H9 (cell line): Measurements from ENCODE around the gene PTOV1. TPM values are rescaled to one million over a fixed set of nuclear protein-coding genes. Genes with fewer than 3 reads are reported as not detected.

Source experiments
- DNase-seq: peaks from one replicate; pipeline ENCODE4 v3.0.0-alpha.2; 2017
- H2AFZ ChIP-seq: one replicate; pipeline ENCODE4 v1.6.1; 2013; ENCODE audit warnings: mild to moderate bottlenecking, low read length, control low read depth, moderate library complexity
- H2AK5ac ChIP-seq: 2 replicates; pipeline ENCODE4 v1.6.1; 2013; ENCODE audit warnings: low read length, control low read depth, mixed read lengths; ENCODE audit not compliant: insufficient read length
- H2BK120ac ChIP-seq: one replicate; pipeline ENCODE4 v1.6.1; 2013; ENCODE audit warnings: low read depth, mild to moderate bottlenecking, low read length, control low read depth, inconsistent platforms; ENCODE audit not compliant: poor library complexity, severe bottlenecking
- H2BK12ac ChIP-seq: 2 replicates; pipeline ENCODE4 v1.6.1; 2013; ENCODE audit warnings: low read length, control low read depth, mixed read lengths, low read depth; ENCODE audit not compliant: insufficient read length
- H2BK15ac ChIP-seq: 2 replicates; pipeline ENCODE4 v1.6.1; 2013; ENCODE audit warnings: low read depth, low read length, control low read depth
- H2BK20ac ChIP-seq: one replicate; pipeline ENCODE4 v1.6.1; 2013; ENCODE audit warnings: low read depth, mild to moderate bottlenecking, low read length, control low read depth, inconsistent platforms; ENCODE audit not compliant: poor library complexity, severe bottlenecking
- H2BK5ac ChIP-seq: 2 replicates; pipeline ENCODE4 v1.6.1; 2013; ENCODE audit warnings: low read length, control low read depth, mixed read lengths; ENCODE audit not compliant: insufficient read length
- H3K14ac ChIP-seq: 2 replicates; pipeline ENCODE4 v1.6.1; 2013; ENCODE audit warnings: low read length, control low read depth; ENCODE audit not compliant: insufficient read depth
- H3K18ac ChIP-seq: 2 replicates; pipeline ENCODE4 v1.6.1; 2013; ENCODE audit warnings: low read depth, mild to moderate bottlenecking, mixed read lengths, low read length, control low read depth; ENCODE audit not compliant: insufficient read length
- H3K23ac ChIP-seq: 2 replicates; pipeline ENCODE4 v1.6.1; 2013; ENCODE audit warnings: low read length, control low read depth, mixed read lengths, low read depth; ENCODE audit not compliant: insufficient read length
- H3K23me2 ChIP-seq: 2 replicates; pipeline ENCODE4 v1.6.1; 2013; ENCODE audit warnings: low read depth, mild to moderate bottlenecking, mixed read lengths, low read length, control low read depth; ENCODE audit not compliant: insufficient read length, poor library complexity, severe bottlenecking
- H3K27ac ChIP-seq: 2 replicates; pipeline ENCODE4 v1.5.1; 2013; ENCODE audit warnings: low read length, control low read depth, mixed read lengths, low read depth; ENCODE audit not compliant: insufficient read length
- H3K27me3 ChIP-seq: 2 replicates; pipeline ENCODE4 v1.6.1; 2013; ENCODE audit warnings: low read length, control low read depth, inconsistent platforms; ENCODE audit not compliant: insufficient read depth
- H3K4ac ChIP-seq: 2 replicates; pipeline ENCODE4 v1.6.1; 2013; ENCODE audit warnings: low read depth, mild to moderate bottlenecking, control low read depth, inconsistent platforms, low read length, moderate library complexity
- H3K4me1 ChIP-seq: 2 replicates; pipeline ENCODE4 v1.6.1; 2013; ENCODE audit warnings: low read length, control low read depth, inconsistent platforms; ENCODE audit not compliant: insufficient read depth
- H3K4me2 ChIP-seq: 2 replicates; pipeline ENCODE4 v1.6.1; 2013; ENCODE audit warnings: low read length, control low read depth, mixed read lengths; ENCODE audit not compliant: insufficient read length, insufficient read depth
- H3K56ac ChIP-seq: 2 replicates; pipeline ENCODE4 v1.6.1; 2013; ENCODE audit warnings: low read depth, mild to moderate bottlenecking, mixed read lengths, low read length, control low read depth; ENCODE audit not compliant: insufficient read length
- H3K79me1 ChIP-seq: 2 replicates; pipeline ENCODE4 v1.6.1; 2013; ENCODE audit warnings: low read depth, mild to moderate bottlenecking, moderate library complexity, low read length, control low read depth, inconsistent platforms; ENCODE audit not compliant: insufficient read depth, poor library complexity, severe bottlenecking
- H3K79me2 ChIP-seq: 2 replicates; pipeline ENCODE4 v1.6.1; 2013; ENCODE audit warnings: low read length, control low read depth, inconsistent platforms; ENCODE audit not compliant: insufficient read depth
- H3K9ac ChIP-seq: 2 replicates; pipeline ENCODE4 v1.6.1; 2013; ENCODE audit warnings: low read length, control low read depth, mixed read lengths; ENCODE audit not compliant: insufficient read length; ENCODE audit errors: extremely low read depth
- H3K9me3 ChIP-seq: one replicate; pipeline ENCODE4 v1.6.1; 2013; ENCODE audit warnings: low read depth, low read length, inconsistent platforms; ENCODE audit not compliant: control insufficient read depth
- H3T11ph ChIP-seq: one replicate; pipeline ENCODE4 v1.6.1; 2013; ENCODE audit warnings: mild to moderate bottlenecking, low read length, control low read depth, inconsistent platforms
- H4K20me1 ChIP-seq: one replicate; pipeline ENCODE4 v1.6.1; 2013; ENCODE audit not compliant: control insufficient read depth, insufficient read length, insufficient read depth
- H4K5ac ChIP-seq: 2 replicates; pipeline ENCODE4 v1.6.1; 2013; ENCODE audit warnings: low read depth, mild to moderate bottlenecking, mixed read lengths, low read length, control low read depth; ENCODE audit not compliant: insufficient read length
- H4K8ac ChIP-seq: replicated peaks from 2 replicates; pipeline ENCODE4 v1.6.1; 2013; ENCODE audit warnings: low read length, control low read depth, mixed read lengths, low read depth; ENCODE audit not compliant: insufficient read length
- H4K91ac ChIP-seq: 2 replicates; pipeline ENCODE4 v1.6.1; 2013; ENCODE audit warnings: low read depth, mild to moderate bottlenecking, moderate library complexity, mixed read lengths, low read length, control low read depth; ENCODE audit not compliant: insufficient read length
- H3K27ac Mint-ChIP-seq, 3 experiments: 2 replicates in 2 of 3; 3 replicates in 1 of 3; pipeline ENCODE4 v1.8.0; 2020 to 2021; ENCODE audit warnings: mixed read lengths in 3 of 3, mild to moderate bottlenecking in 1 of 3, moderate library complexity in 1 of 3
- H3K27me3 Mint-ChIP-seq: 2 replicates; pipeline ENCODE4 v1.8.0; 2021; ENCODE audit warnings: low read depth, mild to moderate bottlenecking, moderate library complexity, mixed read lengths
- H3K36me3 Mint-ChIP-seq, 3 experiments: 2 replicates in 2 of 3; 3 replicates in 1 of 3; pipeline ENCODE4 v1.8.0; 2020 to 2021; ENCODE audit warnings: low read depth in 3 of 3, mixed read lengths in 3 of 3; ENCODE audit not compliant: insufficient read depth in 1 of 3
- H3K4me1 Mint-ChIP-seq, 2 experiments: 2 replicates each; pipeline ENCODE4 v1.8.0; 2020; ENCODE audit warnings: mixed read lengths in 2 of 2
- H3K4me3 Mint-ChIP-seq, 2 experiments: 2 replicates in 1 of 2; 3 replicates in 1 of 2; pipeline ENCODE4 v1.8.0; 2020 to 2021; ENCODE audit warnings: mild to moderate bottlenecking in 2 of 2, mixed read lengths in 2 of 2, moderate library complexity in 1 of 2
- H3K9me3 Mint-ChIP-seq, 2 experiments: 2 replicates in 1 of 2; 3 replicates in 1 of 2; pipeline ENCODE4 v1.8.0; 2020; ENCODE audit warnings: mild to moderate bottlenecking in 2 of 2, mixed read lengths in 2 of 2, moderate library complexity in 1 of 2
- WGBS: extraction: QIAGEN DNeasy Blood & Tissue Kit; methylation state at CpG from one replicate; pipeline ENCODE4 v1.1.7; 2013; ENCODE audit warnings: missing lambda C conversion rate, low lambda C conversion rate, mixed read lengths; ENCODE audit not compliant: insufficient read length; ENCODE audit errors: extremely low coverage; 5-methylcytosine and 5-hydroxymethylcytosine counted together
- total RNA-seq: library from RNA; stranded (reverse); gene quantifications from 2 replicates; pipeline ENCODE4 v1.2.1, GENCODE V29; 2021
- TF ChIP-seq, protein P1 (sequence below): fragments of 200-600 bp; sonication (generic); conservative IDR thresholded peaks from 3 replicates; pipeline ENCODE4 v1.8.0; 2021; ENCODE audit warnings: antibody characterized with exemption, mild to moderate bottlenecking

PTOV1 gene
- total RNA-seq, 1 experiment from 2014 or later, result 309 TPM

DNA sequence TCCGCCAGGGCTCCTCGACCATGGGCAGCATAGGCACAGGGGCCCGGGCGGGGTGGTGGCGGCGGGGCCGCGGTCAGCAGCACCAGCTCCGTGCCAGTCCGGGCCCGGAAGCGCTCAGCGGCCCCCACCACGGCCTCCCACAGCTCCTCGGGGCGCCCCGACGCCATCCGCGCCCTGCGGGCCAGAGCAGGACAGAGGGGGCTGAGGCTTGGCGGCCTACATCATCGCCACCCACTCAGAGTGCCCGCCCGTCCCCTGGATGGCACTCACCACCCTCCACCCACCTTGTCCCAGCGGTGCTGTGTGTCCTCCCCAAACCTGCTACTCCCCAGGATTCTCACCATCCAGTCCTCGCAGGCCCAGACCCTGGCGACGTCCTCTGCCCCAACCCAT lies 22.2 kb downstream of the PTOV1 start:
- Mint-ChIP-seq H3K27ac (no peak overlapping the region), H3K4me1 (peaks cover 14 to 20% of the 10 kb centered on the region in 2 experiments)

More for the DNA sequence above, 22.2 kb downstream of the PTOV1 start:
- Histone ChIP-seq H3K79me1 (no peaks in the 10 kb centered on the region), H3K27me3 (no peaks in the 10 kb centered on the region), H2BK20ac (no peak overlapping the region), H3K18ac (no peak overlapping the region), H3K4ac (no peak overlapping the region), H2BK5ac (no peak overlapping the region), H3K9me3 (no peaks in the 10 kb centered on the region), H4K91ac (no peak overlapping the region), H3K56ac (no peak overlapping the region), H4K5ac (no peak overlapping the region), H3K27ac (no peak overlapping the region), H3K23me2 (peaks cover 11% of the 10 kb centered on the region), H4K8ac (no peak overlapping the region), H3K23ac (no peak overlapping the region), H4K20me1 (no peaks in the 10 kb centered on the region), H3K4me1 (peaks cover 2% of the 10 kb centered on the region; the same call in 1 of the 2 replicates), H2BK15ac (no peak overlapping the region), H3T11ph (no peak overlapping the region), H2BK120ac (no peak overlapping the region), H2BK12ac (no peak overlapping the region), H3K79me2 (no peaks in the 10 kb centered on the region; the same call in 1 of the 2 replicates), H2AK5ac (no peak overlapping the region), H3K4me2 (no peak overlapping the region), H2AFZ (no peak overlapping the region), H3K14ac (no peak overlapping the region), H3K9ac (no peak overlapping the region)
- H3K9me3 Mint-ChIP-seq, result no peaks in the 10 kb centered on the region
- TF ChIP-seq, protein P1, sequence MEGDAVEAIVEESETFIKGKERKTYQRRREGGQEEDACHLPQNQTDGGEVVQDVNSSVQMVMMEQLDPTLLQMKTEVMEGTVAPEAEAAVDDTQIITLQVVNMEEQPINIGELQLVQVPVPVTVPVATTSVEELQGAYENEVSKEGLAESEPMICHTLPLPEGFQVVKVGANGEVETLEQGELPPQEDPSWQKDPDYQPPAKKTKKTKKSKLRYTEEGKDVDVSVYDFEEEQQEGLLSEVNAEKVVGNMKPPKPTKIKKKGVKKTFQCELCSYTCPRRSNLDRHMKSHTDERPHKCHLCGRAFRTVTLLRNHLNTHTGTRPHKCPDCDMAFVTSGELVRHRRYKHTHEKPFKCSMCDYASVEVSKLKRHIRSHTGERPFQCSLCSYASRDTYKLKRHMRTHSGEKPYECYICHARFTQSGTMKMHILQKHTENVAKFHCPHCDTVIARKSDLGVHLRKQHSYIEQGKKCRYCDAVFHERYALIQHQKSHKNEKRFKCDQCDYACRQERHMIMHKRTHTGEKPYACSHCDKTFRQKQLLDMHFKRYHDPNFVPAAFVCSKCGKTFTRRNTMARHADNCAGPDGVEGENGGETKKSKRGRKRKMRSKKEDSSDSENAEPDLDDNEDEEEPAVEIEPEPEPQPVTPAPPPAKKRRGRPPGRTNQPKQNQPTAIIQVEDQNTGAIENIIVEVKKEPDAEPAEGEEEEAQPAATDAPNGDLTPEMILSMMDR, result no peak
- H3K4me3 Mint-ChIP-seq, result no peak overlapping the region; a peak in 1 of 5 replicates
- no peaks in the 10 kb centered on the region for H3K27me3 Mint-ChIP-seq
- no peak for DNase-seq
- peaks cover 0 to 12% (median 6%) of the 10 kb centered on the region in 3 experiments; a peak in 3 of 7 replicates for H3K36me3 Mint-ChIP-seq
- WGBS, result no CpG with 5 or more reads among the region's 29 CpGs
